Effector memory CD8-positive, alpha-beta T cell (primary cell): ENCODE results near the gene NIBAN1.

Experiments
- ATAC-seq: fragments of 150-1000 bp; cut with Tn5 transposase; replicated peaks from 2 replicates; pipeline ENCODE4 v1.10.0; 2021; ENCODE audit warnings: mild to moderate bottlenecking, moderate library complexity
- DNase-seq, 3 experiments: peaks; one replicate each; pipeline ENCODE4 v3.0.0; 2021
- H3K27ac Mint-ChIP-seq, 2 donors: one replicate each; pipeline ENCODE4 v1.8.0; 2022; ENCODE audit warnings: mild to moderate bottlenecking in 2 of 2, mixed read lengths in 2 of 2, moderate library complexity in 2 of 2
- H3K27me3 Mint-ChIP-seq, 2 donors: one replicate each; pipeline ENCODE4 v1.8.0; 2022; ENCODE audit warnings: mixed read lengths in 2 of 2
- H3K36me3 Mint-ChIP-seq: one replicate; pipeline ENCODE4 v1.8.0; 2022; ENCODE audit warnings: mild to moderate bottlenecking, moderate library complexity, mixed read lengths; ENCODE audit not compliant: insufficient read depth
- H3K4me1 Mint-ChIP-seq, 2 donors: one replicate each; pipeline ENCODE4 v1.8.0; 2022; ENCODE audit warnings: low read depth in 2 of 2, mixed read lengths in 2 of 2
- H3K4me3 Mint-ChIP-seq, 2 donors: one replicate each; pipeline ENCODE4 v1.8.0; 2022; ENCODE audit warnings: mild to moderate bottlenecking in 2 of 2, mixed read lengths in 2 of 2, moderate library complexity in 2 of 2
- H3K9me3 Mint-ChIP-seq, 2 donors: one replicate each; pipeline ENCODE4 v1.8.0; 2022; ENCODE audit warnings: mixed read lengths in 2 of 2

The NIBAN1 gene

DNA sequence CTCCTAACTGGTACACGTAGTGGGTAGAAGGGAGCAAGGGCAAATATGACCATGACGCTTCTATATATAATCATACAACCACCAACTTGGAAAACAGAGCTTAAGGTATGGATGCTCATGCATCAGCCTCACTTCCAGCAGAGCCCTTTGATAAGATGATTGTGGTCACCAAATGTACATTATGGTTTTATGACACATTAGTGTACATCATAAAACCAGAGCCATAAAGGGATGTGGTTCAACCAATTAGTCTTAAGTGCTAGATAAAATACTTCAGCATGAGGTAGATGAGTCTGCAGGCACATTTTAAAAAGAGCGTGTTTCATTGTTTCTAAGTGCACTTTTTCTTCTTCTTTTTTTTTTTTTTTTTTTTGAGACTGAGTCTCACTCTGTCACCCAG, 43.7 kb downstream of the NIBAN1 start:
- no peaks in the 10 kb centered on the region for H3K27me3 Mint-ChIP-seq
- peak overlapping the region; percentile 11 to 42 for H3K4me3 Mint-ChIP-seq
- H3K36me3 Mint-ChIP-seq: peaks cover 10% of the 10 kb centered on the region
- peak overlapping the region; percentile 7 to 59 for H3K27ac Mint-ChIP-seq
- peaks cover 0 to 6% of the 10 kb centered on the region in 2 donors for H3K9me3 Mint-ChIP-seq
- H3K4me1 Mint-ChIP-seq: peaks cover 29 to 42% of the 10 kb centered on the region in 2 donors
- peak; percentile 95 for ATAC-seq
- no peak for DNase-seq

DNA sequence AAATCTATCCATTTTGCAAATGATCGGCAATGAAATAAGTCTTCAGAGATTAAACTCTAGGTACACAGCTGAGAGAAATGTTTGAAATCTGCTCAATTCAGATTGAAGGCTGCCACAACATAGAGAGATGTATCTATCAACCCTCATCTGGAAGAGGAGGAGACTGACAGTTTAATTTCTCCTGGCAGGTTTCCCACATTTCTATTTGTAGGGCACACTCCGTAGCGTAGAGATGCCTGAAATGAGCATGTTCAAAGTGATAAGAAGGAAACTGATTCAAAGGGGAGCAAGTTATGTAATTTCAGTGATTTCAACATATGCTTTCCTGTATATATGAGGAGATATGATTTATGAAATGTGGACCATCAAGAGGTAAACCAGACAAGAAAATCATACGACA, 44.1 kb downstream of the NIBAN1 start:
- Mint-ChIP-seq H3K4me1 (peaks cover 29 to 41% of the 10 kb centered on the region in 2 donors), H3K4me3 (peak overlapping the region in 1 of 2 donors; percentile 11), H3K27ac (peak overlapping the region; percentile 7 to 59), H3K27me3 (no peaks in the 10 kb centered on the region), H3K9me3 (peaks cover 0 to 6% of the 10 kb centered on the region in 2 donors), H3K36me3 (peaks cover 9% of the 10 kb centered on the region)
- no peak for ATAC-seq
- no peak for DNase-seq

DNA sequence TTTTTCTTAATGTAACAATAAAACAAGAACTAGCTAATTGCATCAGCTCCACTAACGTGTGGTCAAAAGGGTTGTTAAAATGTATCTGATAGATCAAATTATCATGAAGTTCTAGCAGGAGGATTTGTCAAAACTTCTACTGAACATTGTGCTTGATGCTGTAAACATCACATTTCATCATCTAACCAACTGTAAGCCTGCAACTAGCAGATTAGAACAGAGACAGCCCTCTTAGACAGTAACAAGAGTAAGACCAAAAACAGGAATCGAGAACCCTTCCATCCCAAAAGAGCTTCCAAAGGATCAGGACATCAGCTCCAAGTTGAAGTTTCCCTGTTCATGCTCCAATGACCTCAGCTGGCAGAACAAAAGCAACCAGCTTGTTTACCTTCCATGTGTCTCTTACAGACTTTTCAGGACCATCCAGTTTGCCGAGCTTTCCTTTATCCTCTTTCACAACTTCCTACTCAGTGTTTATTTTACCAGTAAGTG, 44.6 kb downstream of the NIBAN1 start:
- H3K4me3 Mint-ChIP-seq: no peak overlapping the region
- H3K27ac Mint-ChIP-seq: peak overlapping the region; percentile 7 to 59
- peaks cover 0 to 6% of the 10 kb centered on the region in 2 donors for H3K9me3 Mint-ChIP-seq
- peaks cover 5% of the 10 kb centered on the region for H3K36me3 Mint-ChIP-seq
- peaks cover 29 to 41% of the 10 kb centered on the region in 2 donors for H3K4me1 Mint-ChIP-seq
- ATAC-seq (no peak), DNase-seq (no peak)
- no peaks in the 10 kb centered on the region for H3K27me3 Mint-ChIP-seq

DNA sequence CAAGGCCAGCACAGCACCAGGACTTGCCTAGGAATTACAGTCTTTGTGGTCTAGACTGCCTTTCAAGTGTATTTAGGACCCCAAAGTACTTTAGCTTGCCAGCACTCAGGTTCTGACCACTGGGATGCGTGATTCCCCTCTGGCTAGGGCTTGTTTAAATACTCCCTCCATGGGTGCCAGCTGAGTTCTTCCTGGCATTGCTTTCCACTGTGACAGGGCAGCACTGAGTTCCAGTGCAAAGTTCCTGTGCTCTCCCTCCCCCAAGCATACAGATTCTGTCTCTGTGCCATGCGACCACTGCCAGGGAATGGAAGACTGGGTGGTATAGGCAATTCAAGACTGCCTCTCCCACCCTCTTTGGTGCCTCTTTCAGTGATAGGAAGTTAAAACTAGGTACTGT, 45.9 kb downstream of the NIBAN1 start:
- H3K9me3 Mint-ChIP-seq: no peaks in the 10 kb centered on the region

More for the DNA sequence above, 45.9 kb downstream of the NIBAN1 start:
- Mint-ChIP-seq H3K27ac (peak overlapping the region; percentile 38 to 57), H3K27me3 (no peaks in the 10 kb centered on the region), H3K4me3 (no peak overlapping the region), H3K36me3 (peaks cover 5% of the 10 kb centered on the region), H3K4me1 (peaks cover 26 to 47% of the 10 kb centered on the region in 2 donors)
- DNase-seq (no peak), ATAC-seq (no peak)
